WTC11 (cell line): ENCODE data around the gene NPB. TPM values are rescaled to one million over a fixed set of nuclear protein-coding genes. Genes with fewer than 3 reads are reported as not detected.
A peak's percentile ranks its signal among the peaks of the same experiment; 100 is the strongest.

Source experiments
- ATAC-seq: fragments of 200-7000 bp; cut with Tn5 transposase; 2 replicates; pipeline ENCODE4 v1.10.0; 2021; ENCODE audit warnings: mild to moderate bottlenecking, moderate library complexity
- CTCF ChIA-PET: fragments of 300-600 bp; sonication (Branson Sonifier 250); formaldehyde crosslinking; loops from one replicate; lab custom pipeline; 2021; ENCODE audit warnings: antibody characterized with exemption; lab: Charles Lee
- POLR2A ChIA-PET: fragments of 350-600 bp; sonication (Branson Sonifier 250); formaldehyde crosslinking; loops from one replicate; lab custom pipeline; 2021; ENCODE audit warnings: antibody characterized with exemption; lab: Charles Lee
- DNase-seq: peaks from one replicate; pipeline ENCODE4 v3.0.0; 2021; ENCODE audit warnings: low spot score
- H3K27ac Mint-ChIP-seq: 2 replicates; pipeline ENCODE4 v1.8.0; 2021; ENCODE audit warnings: mixed read lengths
- H3K27me3 Mint-ChIP-seq: 2 replicates; pipeline ENCODE4 v1.8.0; 2021; ENCODE audit warnings: low read depth, mild to moderate bottlenecking, moderate library complexity, mixed read lengths
- H3K36me3 Mint-ChIP-seq: 2 replicates; pipeline ENCODE4 v1.8.0; 2021; ENCODE audit warnings: mixed read lengths
- H3K4me1 Mint-ChIP-seq: 2 replicates; pipeline ENCODE4 v1.8.0; 2022; ENCODE audit warnings: mixed read lengths
- H3K4me3 Mint-ChIP-seq: 2 replicates; pipeline ENCODE4 v1.8.0; 2021; ENCODE audit warnings: mild to moderate bottlenecking, moderate library complexity, mixed read lengths
- H3K9me3 Mint-ChIP-seq: 2 replicates; pipeline ENCODE4 v1.8.0; 2021; ENCODE audit warnings: mixed read lengths
- ATF1 ChIP-seq: sonication (generic); formaldehyde crosslinking; IDR thresholded peaks from 2 replicates; pipeline ENCODE4 v1.8.1; 2023; ENCODE audit warnings: mild to moderate bottlenecking, moderate library complexity, missing genetic modification reagents
- ATF3 ChIP-seq: sonication (generic); formaldehyde crosslinking; conservative IDR thresholded peaks from 2 replicates; pipeline ENCODE4 v1.8.1; 2022; ENCODE audit warnings: mild to moderate bottlenecking, missing genetic modification reagents
- CTCF ChIP-seq: fragments of 200-600 bp; IDR thresholded peaks from 2 replicates; pipeline ENCODE4 v1.8.0; 2022; ENCODE audit warnings: antibody characterized with exemption
- ERG ChIP-seq: fragments of 250-450 bp; sonication (Bioruptor Pico); IDR thresholded peaks from 2 replicates; pipeline ENCODE4 v1.8.0; 2021; ENCODE audit warnings: mild to moderate bottlenecking
- ESRRA ChIP-seq: sonication (generic); formaldehyde crosslinking; IDR thresholded peaks from 2 replicates; pipeline ENCODE4 v1.8.1; 2022; ENCODE audit warnings: mild to moderate bottlenecking, missing genetic modification reagents, borderline replicate concordance
- FOXJ3 ChIP-seq: sonication (generic); formaldehyde crosslinking; IDR thresholded peaks from 2 replicates; pipeline ENCODE4 v1.9.0; 2021; ENCODE audit warnings: missing genetic modification reagents, mild to moderate bottlenecking, borderline replicate concordance
- FOXK1 ChIP-seq: sonication (generic); formaldehyde crosslinking; IDR thresholded peaks from 2 replicates; pipeline ENCODE4 v1.8.0; 2022; ENCODE audit warnings: mild to moderate bottlenecking, moderate library complexity, missing genetic modification reagents
- FOXP4 ChIP-seq: sonication (generic); formaldehyde crosslinking; IDR thresholded peaks from 2 replicates; pipeline ENCODE4 v1.8.0; 2022; ENCODE audit warnings: mild to moderate bottlenecking, missing genetic modification reagents
- GABPB1 ChIP-seq: sonication (generic); formaldehyde crosslinking; IDR thresholded peaks from 2 replicates; pipeline ENCODE4 v1.8.1; 2023; ENCODE audit warnings: mild to moderate bottlenecking, missing genetic modification reagents
- IRF1 ChIP-seq: sonication (generic); formaldehyde crosslinking; IDR thresholded peaks from 2 replicates; pipeline ENCODE4 v1.8.0; 2023; ENCODE audit warnings: missing genetic modification reagents
- JUN ChIP-seq: sonication (generic); formaldehyde crosslinking; IDR thresholded peaks from 2 replicates; pipeline ENCODE4 v1.8.0; 2023; ENCODE audit warnings: mild to moderate bottlenecking, missing genetic modification reagents
- MAX ChIP-seq: sonication (generic); formaldehyde crosslinking; IDR thresholded peaks from 2 replicates; pipeline ENCODE4 v1.8.0; 2022; ENCODE audit warnings: mild to moderate bottlenecking, missing genetic modification reagents
- MXD4 ChIP-seq: fragments of 250-450 bp; sonication (Bioruptor Pico); IDR thresholded peaks from 2 replicates; pipeline ENCODE4 v1.8.0; 2021; ENCODE audit warnings: mild to moderate bottlenecking, moderate library complexity, borderline replicate concordance
- MYBL2 ChIP-seq: sonication (generic); formaldehyde crosslinking; IDR thresholded peaks from 2 replicates; pipeline ENCODE4 v1.8.1; 2023; ENCODE audit warnings: mild to moderate bottlenecking, moderate library complexity, missing genetic modification reagents
- NFATC4 ChIP-seq: fragments of 250-450 bp; sonication (Bioruptor Pico); IDR thresholded peaks from 2 replicates; pipeline ENCODE4 v1.9.0; 2021; ENCODE audit warnings: mild to moderate bottlenecking
- NFYB ChIP-seq: sonication (generic); formaldehyde crosslinking; conservative IDR thresholded peaks from 2 replicates; pipeline ENCODE4 v1.8.0; 2022; ENCODE audit warnings: low read depth, missing genetic modification reagents
- NR2C2 ChIP-seq: sonication (generic); formaldehyde crosslinking; IDR thresholded peaks from 2 replicates; pipeline ENCODE4 v1.8.0; 2022; ENCODE audit warnings: mild to moderate bottlenecking, missing genetic modification reagents
- PRRX2 ChIP-seq: fragments of 250-450 bp; sonication (Bioruptor Pico); IDR thresholded peaks from 2 replicates; pipeline ENCODE4 v1.8.0; 2021; ENCODE audit warnings: mild to moderate bottlenecking
- RORB ChIP-seq: fragments of 250-450 bp; sonication (Bioruptor Pico); IDR thresholded peaks from 2 replicates; pipeline ENCODE4 v1.9.0; 2021; ENCODE audit warnings: mild to moderate bottlenecking
- TEAD1 ChIP-seq: sonication (generic); formaldehyde crosslinking; IDR thresholded peaks from 2 replicates; pipeline ENCODE4 v1.8.0; 2022; ENCODE audit warnings: mild to moderate bottlenecking, missing genetic modification reagents
- TEAD4 ChIP-seq: sonication (generic); formaldehyde crosslinking; IDR thresholded peaks from 2 replicates; pipeline ENCODE4 v1.8.0; 2022; ENCODE audit warnings: mild to moderate bottlenecking, missing genetic modification reagents
- TP53 ChIP-seq: sonication (generic); formaldehyde crosslinking; IDR thresholded peaks from 2 replicates; pipeline ENCODE4 v1.8.1; 2023; ENCODE audit warnings: mild to moderate bottlenecking, missing genetic modification reagents
- ZBTB21 ChIP-seq: sonication (generic); formaldehyde crosslinking; IDR thresholded peaks from 2 replicates; pipeline ENCODE4 v1.8.1; 2023; ENCODE audit warnings: mild to moderate bottlenecking, missing genetic modification reagents, borderline replicate concordance
- ZNF317 ChIP-seq: sonication (generic); formaldehyde crosslinking; IDR thresholded peaks from 2 replicates; pipeline ENCODE4 v1.8.1; 2023; ENCODE audit warnings: low read depth, mild to moderate bottlenecking, moderate library complexity, missing genetic modification reagents, borderline replicate concordance
- ZNF416 ChIP-seq: fragments of 250-450 bp; sonication (Bioruptor Pico); IDR thresholded peaks from 2 replicates; pipeline ENCODE4 v1.9.0; 2021; ENCODE audit warnings: mild to moderate bottlenecking, inconsistent platforms
- ZNF423 ChIP-seq: fragments of 250-450 bp; sonication (Bioruptor Pico); IDR thresholded peaks from 2 replicates; pipeline ENCODE4 v2.1.2; 2022; ENCODE audit warnings: mild to moderate bottlenecking, moderate library complexity
- ZNF671 ChIP-seq: fragments of 250-450 bp; sonication (Bioruptor Pico); IDR thresholded peaks from 2 replicates; pipeline ENCODE4 v1.8.0; 2021; ENCODE audit warnings: mild to moderate bottlenecking
- total RNA-seq: library from RNA; stranded (reverse); gene quantifications from 3 replicates; pipeline ENCODE4 v1.2.3, GENCODE V29; 2021
- TF ChIP-seq, protein P1 (sequence below): sonication (generic); formaldehyde crosslinking; IDR thresholded peaks from 2 replicates; pipeline ENCODE4 v1.8.0; 2023; ENCODE audit warnings: missing genetic modification reagents, mild to moderate bottlenecking, borderline replicate concordance

The NPB gene
- total RNA-seq, 1 experiment from 2014 or later, result 1.9 TPM

DNA sequence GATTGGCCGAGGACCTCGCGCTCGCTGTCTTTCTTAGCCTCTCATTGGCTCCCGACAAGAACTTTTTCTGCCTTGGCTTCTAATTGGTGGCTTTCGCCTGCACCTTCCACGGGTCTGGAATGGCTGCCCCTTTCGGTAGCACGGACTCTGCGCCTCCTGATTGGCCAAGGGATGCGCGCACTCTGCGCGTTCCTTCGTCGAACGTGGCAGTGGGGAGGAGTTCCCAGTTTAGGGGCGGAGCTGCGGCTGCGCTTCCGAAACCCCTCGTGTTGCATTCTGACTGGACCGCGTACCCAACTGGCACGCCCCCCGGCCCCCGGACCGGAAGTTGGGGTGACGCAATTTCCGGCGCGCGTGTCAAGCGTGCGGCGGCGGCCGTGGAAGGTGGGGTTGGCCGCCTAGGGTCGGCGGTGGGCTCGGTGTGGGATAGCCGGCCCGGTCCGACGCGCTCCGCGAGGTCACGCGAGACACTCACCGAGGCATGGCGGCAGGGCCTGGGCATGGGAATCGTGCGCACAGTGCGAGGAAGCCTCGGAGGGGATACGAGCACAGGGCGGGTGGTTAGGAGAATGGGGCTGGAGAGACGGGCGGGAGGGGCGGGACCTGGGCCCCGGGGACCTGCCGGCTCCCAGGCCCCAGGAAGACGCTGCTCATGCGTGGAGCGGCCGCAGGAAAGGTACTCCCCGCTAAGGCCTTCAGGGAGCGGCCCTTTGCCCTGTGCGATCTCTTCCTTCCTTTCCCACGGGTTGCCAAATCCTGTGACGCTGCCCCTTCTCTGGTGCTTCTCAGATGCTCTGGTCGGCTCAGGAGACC lies 41.1 kb upstream of the NPB start:
- H3K36me3 Mint-ChIP-seq, result peaks cover 33% of the 10 kb centered on the region
- peaks cover 25% of the 10 kb centered on the region for H3K4me1 Mint-ChIP-seq
- ATAC-seq (peak; percentile 92), DNase-seq (peak; percentile 99)
- H3K27ac Mint-ChIP-seq, result peak overlapping the region; percentile 98
- no peaks in the 10 kb centered on the region for H3K9me3 Mint-ChIP-seq
- H3K4me3 Mint-ChIP-seq, result peak overlapping the region; percentile 95
- POLR2A ChIA-PET, result interaction anchor here (1.6 kb wide), 1 partner anchor 9 kb away, joined by 12 read pairs; no protein-coding TSS in a partner anchor
- CTCF ChIA-PET, result interaction anchor here (0.7 to 1.0 kb wide), 5 partner anchors 8 to 177 kb away, joined by 3 to 12 read pairs (median 4); partner anchors contain the start of genes ARL16, HGS and RAC3
- H3K27me3 Mint-ChIP-seq, result no peaks in the 10 kb centered on the region; the same call in 1 of the 2 replicates
- peak; percentile 93 for TF ChIP-seq FOXK1 (CRISPR knock-in tag)
- peak; percentile 92 for TF ChIP-seq ZNF671 (CRISPR knock-in tag)
- TF ChIP-seq ZBTB21 (CRISPR knock-in tag), result no peak
- TF ChIP-seq JUN (CRISPR knock-in tag), result no peak
- TF ChIP-seq ESRRA, result no peak
- peak; percentile 91 for TF ChIP-seq ZNF423
- no peak for TF ChIP-seq TP53
- TF ChIP-seq PRRX2 (CRISPR knock-in tag), result peak; percentile 94
- TF ChIP-seq TEAD4 (CRISPR knock-in tag), result no peak
- TF ChIP-seq, protein P1, sequence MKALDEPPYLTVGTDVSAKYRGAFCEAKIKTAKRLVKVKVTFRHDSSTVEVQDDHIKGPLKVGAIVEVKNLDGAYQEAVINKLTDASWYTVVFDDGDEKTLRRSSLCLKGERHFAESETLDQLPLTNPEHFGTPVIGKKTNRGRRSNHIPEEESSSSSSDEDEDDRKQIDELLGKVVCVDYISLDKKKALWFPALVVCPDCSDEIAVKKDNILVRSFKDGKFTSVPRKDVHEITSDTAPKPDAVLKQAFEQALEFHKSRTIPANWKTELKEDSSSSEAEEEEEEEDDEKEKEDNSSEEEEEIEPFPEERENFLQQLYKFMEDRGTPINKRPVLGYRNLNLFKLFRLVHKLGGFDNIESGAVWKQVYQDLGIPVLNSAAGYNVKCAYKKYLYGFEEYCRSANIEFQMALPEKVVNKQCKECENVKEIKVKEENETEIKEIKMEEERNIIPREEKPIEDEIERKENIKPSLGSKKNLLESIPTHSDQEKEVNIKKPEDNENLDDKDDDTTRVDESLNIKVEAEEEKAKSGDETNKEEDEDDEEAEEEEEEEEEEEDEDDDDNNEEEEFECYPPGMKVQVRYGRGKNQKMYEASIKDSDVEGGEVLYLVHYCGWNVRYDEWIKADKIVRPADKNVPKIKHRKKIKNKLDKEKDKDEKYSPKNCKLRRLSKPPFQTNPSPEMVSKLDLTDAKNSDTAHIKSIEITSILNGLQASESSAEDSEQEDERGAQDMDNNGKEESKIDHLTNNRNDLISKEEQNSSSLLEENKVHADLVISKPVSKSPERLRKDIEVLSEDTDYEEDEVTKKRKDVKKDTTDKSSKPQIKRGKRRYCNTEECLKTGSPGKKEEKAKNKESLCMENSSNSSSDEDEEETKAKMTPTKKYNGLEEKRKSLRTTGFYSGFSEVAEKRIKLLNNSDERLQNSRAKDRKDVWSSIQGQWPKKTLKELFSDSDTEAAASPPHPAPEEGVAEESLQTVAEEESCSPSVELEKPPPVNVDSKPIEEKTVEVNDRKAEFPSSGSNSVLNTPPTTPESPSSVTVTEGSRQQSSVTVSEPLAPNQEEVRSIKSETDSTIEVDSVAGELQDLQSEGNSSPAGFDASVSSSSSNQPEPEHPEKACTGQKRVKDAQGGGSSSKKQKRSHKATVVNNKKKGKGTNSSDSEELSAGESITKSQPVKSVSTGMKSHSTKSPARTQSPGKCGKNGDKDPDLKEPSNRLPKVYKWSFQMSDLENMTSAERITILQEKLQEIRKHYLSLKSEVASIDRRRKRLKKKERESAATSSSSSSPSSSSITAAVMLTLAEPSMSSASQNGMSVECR (CRISPR knock-in tag), result peak; percentile 78; the same call in 1 of the 2 replicates
- TF ChIP-seq MYBL2, result peak; percentile 76; the same call in 1 of the 2 replicates
- peak; percentile 28 for TF ChIP-seq FOXP4
- TF ChIP-seq NFATC4 (CRISPR knock-in tag), result peak; percentile 69
- peak; percentile 99 for TF ChIP-seq GABPB1 (CRISPR knock-in tag)
- TF ChIP-seq ZNF416 (CRISPR knock-in tag), result peak; percentile 70; the same call in 1 of the 2 replicates
- TF ChIP-seq ERG (CRISPR knock-in tag), result peak; percentile 97
- TF ChIP-seq TEAD1 (CRISPR knock-in tag), result no peak; the same call in 1 of the 2 replicates
- no peak for TF ChIP-seq FOXJ3 (CRISPR knock-in tag)
- TF ChIP-seq MAX (CRISPR knock-in tag), result peak; percentile 93
- no peak for TF ChIP-seq ATF1 (CRISPR knock-in tag)
- TF ChIP-seq NFYB (CRISPR knock-in tag), result peak; percentile 99
- TF ChIP-seq RORB (CRISPR knock-in tag), result no peak
- no peak for TF ChIP-seq CTCF
- TF ChIP-seq ZNF317 (CRISPR knock-in tag), result no peak
- no peak for TF ChIP-seq NR2C2
- TF ChIP-seq MXD4 (CRISPR knock-in tag), result peak; percentile 100
- TF ChIP-seq IRF1, result no peak
- peak; percentile 54; the same call in 1 of the 2 replicates for TF ChIP-seq ATF3 (CRISPR knock-in tag)
